NCI-H128 (cell line): Measurements from ENCODE around the gene LRPPRC.

Source experiments
- DNase-seq: peaks from one replicate; lab custom pipeline; 2025; ENCODE audit not compliant: unreplicated experiment; lab: John Stamatoyannopoulos, UW

Gene LRPPRC

DNA sequence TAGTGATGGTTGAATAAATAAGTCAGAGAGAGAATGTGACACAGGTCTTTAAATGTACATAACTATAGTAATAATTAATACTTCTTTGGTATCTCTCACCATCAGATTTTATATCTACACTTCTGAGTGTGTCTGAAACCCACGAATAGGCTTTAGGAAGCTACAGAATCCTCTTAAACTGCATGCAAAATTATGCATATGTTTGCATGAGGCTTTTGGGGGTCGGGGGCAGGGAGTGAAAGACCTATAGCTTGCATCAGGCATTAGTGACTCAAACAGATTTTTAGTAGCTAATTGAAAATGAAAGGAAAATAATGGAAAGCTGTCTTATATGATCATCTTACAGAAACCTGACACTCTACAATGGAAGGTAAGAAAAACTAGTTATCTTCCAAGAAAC, 14.9 kb downstream of the LRPPRC start:
- no peak for DNase-seq

DNA sequence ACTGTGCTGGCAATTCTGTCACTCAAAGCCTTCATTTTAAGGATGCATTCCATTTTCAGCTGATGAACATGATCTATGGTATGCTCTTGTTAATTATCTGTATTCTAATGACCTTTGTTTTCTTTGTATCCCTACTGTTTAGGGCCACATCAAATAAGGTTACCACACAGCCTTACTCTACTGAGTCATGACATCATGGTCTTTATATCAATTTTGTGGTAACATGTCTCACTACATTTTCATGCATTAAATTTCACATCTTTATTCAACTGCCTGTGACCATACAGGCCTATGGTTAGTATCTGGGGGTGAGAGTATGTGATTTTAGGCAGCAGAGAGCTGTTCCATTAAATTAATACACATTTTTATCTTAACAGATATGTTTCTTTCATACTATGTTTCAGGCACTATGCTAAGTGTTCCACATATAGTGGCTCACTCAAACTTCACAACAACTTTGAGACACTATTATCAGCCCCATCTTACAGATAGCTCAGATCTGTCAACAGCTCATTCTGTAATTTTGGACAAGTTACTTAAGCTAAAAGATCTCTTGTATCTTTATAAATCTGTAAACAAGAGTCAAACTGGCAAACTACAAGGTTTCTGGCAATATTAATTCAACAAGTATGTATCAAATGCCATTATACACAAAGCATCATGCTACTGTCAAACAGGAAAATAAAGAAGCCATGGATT, 18.0 kb downstream of the LRPPRC start:
- DNase-seq = no peak

DNA sequence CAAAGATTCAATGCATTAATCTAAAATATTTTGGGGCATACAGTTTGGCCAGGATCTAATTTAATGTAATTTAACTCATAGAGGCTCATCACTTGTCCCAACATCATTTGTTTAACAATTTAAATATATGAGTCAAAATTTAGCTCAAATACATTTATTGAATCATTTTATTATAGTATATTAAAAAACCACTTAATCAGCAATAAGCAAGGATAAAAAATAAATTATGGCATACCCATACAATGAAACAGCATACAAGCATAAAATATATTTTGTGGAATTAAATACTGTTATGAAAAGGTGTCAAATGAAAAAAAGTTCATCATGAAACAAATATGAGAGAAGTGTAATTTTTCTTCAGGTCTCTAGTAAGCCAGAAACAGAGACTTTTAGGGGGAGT, 34.9 kb downstream of the LRPPRC start:
- DNase-seq = no peak

DNA sequence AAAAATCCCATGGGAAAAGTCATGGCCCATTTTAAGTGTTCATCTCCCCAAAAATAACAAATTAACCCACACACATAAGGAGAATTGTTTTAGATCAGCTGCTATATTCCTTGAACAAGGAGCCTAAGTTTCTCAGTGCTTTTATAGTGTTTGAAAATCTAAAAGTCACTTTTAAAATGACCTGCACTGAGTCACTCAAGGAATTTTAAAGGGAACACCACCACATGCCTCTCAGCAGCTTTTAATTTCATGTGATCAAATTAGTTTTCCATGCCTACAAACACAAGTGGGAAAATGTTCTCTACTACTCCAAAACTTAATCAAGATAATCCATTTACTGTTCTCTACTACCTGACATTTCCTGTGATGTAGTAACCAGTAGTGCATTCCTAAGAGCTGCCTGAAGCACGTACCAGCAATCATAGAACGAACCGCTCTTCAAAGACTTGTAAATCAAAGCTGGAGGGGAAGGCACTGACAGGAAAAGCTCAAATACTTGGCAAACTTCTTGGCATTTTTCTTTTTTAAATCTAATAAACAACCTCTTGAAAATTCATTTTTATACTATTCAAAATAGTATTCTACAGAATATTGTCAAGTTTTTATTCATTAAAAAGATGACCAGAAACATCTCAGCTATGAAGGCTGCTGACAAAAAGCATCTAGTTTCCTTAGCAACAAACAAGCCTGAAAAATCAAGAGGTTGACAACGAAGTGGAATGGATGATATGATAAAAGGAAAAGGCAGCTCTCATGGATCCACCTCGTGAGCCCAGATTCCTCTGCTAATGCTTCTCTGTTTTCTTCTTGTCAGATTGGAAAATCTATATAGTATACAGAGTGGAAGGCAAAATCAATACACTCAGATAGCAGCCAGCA, 37.2 kb downstream of the LRPPRC start:
- no peak for DNase-seq

DNA sequence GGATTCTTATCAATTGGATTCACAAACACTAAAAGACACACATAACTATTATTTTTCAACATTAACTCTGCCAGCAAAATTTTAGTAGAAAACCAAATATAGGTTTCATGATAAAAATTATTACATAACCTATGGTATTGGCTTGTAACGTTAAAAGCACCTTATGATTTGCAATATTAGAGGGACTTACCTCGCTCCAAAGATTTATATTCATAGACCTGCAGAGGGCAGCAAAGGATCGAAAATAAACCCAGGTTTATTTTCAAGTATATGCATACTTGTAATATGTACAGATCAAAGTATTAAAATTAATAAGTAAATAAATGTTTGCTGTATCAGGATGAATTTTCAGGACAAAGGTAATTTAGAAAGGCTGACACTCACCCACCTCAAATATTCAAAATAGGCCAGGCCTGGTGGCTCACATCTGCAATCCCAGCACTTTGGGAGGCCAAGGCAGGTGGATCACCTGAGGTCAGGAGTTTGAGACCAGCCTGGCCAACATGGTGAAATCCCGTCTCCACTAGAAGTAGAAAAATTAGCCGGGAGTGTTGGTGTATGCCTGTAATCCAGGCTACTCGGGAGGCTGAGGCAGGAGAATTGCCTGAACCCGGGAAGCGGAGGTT, 45.3 kb downstream of the LRPPRC start:
- DNase-seq = peak; percentile 45

DNA sequence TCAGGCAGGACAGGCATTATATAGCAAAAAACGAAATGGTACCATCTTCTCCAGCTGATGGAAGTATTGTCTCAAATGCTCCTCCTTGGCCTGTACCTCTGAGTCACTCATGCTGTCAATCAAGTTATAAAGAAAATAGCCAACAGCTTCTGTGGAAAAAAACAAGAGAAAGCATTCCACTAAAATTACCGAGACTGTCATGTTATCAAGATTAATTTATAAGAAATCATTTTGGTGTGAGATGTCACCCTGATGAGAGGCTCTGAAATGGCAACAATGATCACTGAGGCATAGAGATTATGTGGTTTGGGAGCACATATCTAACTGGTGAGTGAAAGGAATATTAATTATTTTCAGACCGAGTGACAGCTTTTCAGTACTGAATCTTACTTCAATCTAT, 47.4 kb downstream of the LRPPRC start:
- no peak for DNase-seq

DNA sequence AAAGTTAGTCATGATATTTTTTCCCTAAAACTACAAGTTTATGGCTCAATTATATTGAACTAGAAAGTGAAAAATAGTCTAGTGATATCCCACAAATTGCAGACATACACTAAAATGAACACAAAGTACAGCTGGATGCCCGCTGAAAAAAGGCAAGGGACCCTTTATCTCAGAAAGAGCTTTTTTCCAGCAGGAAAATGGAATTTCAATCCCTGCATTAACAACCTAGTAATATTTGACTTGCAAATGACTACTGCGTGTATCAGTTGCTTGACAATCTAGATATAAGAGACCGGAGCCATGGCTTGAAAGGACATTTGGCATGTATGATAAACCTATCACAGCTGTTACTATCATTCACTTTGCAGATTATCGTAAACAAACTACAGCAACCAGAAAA, 49.1 kb downstream of the LRPPRC start:
- DNase-seq = no peak

DNA sequence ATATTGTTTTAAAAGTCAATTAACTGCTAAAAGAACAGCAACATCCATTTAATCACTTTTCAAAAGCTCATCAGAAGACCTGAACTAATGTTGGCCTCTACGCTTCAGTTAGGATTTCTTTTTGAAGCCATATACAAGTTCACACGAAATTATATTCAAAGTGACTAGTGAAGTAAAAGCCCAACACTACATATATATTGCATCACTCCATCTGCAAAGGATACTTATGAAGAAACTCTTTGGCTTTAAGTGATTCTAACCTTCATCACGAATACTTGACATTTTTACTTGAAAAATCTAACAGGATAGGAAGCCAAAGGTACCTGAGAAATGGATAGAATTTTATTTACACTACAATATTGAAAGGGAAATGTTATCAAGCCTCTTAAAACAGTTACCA, 50.4 kb downstream of the LRPPRC start:
- DNase-seq = no peak

DNA sequence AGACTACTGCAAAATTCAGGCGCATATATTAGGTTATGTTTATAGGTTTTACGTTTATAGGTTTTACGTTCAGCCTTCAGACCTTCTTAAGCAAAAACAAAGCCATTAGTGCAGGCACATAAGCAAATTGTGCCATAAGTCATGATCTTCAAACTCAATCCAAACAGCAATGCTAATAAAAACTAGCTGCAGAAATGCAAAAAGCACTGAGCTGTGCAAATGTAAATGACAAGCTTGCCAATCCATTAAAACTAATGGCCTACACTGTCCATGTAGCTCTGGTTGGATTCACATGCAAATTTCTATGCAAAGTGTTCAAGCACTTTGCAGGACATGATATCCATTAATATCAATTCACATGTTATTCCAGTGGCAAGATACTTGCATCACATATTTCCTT, 50.9 kb downstream of the LRPPRC start:
- DNase-seq = no peak

DNA sequence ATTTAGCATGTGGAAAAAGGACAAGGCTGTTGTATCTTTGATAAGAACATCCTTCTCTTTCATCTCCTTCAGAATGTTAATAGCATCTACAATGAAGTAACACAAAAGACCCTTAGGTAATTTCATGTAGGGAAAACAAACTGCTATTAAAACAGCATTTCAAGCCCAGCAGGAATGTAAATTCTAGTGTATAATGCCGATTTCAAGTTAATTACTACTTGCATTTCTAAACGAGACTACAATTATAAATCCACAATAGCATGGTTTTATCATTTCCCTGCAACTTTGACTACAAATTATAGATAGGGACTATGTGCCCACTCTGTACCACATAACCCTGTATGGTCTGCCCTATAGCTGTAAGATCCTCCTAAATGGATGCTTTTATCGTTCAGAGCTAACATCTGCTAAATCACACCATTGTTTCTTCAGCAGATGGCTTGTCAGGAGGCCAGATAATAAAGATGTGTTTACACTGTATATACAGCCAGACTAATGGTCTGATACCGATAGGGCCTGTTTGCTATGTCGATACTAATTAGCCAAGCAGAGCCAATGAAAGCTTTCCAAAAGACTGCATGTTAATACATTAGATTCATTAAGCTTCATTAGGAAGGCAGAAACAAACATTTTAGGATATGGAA, 51.9 kb downstream of the LRPPRC start:
- DNase-seq = peak; percentile 33

DNA sequence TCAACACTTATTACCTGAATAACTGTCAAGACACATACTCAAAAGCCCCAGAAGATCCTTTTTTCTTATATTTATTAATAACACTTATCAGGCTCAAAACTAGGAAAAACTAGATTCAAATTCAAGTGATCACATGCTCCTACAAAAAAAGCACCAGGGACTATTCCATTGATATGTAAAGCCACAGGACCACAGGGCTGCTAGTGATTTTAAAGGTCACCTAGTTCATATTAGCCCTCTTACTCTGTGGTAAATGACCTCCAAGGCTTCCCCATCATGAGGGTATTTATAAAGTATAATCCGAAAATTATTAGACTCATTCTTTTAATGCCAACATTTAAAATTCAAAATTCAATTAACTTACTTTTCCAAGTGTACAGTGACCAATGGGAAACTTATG, 52.5 kb downstream of the LRPPRC start:
- DNase-seq = no peak

DNA sequence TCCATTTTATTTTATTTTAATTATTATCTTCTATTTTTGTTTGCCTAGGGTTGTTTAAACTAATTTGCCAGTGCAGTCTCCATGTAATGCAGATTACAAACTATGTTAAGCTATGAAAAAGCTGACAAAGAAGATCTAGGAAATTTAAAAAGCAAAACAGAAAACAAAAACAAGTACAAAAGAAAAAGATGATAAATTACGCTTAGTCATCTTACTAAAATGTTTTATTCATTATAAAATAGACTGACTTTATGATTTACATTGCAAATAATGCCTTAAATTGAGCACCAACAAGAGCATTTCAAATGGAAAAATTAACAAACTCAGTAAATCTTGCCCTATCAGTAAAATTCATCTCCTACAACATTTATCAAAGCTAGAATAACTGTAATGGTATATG, 52.9 kb downstream of the LRPPRC start:
- no peak for DNase-seq

DNA sequence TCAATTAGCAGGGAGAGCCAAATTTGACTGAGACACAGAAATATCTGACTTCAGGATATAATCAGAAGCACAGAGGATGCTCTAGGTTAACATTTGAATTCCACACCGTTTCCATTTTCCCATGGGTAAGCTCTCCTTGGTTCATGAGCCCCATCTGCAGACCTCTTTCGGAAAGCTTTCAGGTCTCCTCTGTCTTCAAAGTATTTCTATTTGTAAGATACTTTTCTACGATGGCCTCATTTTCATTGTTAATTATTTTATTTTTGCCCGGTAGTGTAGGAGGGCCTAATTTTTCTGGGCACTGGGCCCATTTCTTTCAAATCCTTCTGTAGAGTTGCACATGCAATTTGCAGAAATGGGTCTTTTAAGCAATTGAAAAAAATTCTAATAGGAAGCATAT, 53.8 kb downstream of the LRPPRC start:
- no peak for DNase-seq

DNA sequence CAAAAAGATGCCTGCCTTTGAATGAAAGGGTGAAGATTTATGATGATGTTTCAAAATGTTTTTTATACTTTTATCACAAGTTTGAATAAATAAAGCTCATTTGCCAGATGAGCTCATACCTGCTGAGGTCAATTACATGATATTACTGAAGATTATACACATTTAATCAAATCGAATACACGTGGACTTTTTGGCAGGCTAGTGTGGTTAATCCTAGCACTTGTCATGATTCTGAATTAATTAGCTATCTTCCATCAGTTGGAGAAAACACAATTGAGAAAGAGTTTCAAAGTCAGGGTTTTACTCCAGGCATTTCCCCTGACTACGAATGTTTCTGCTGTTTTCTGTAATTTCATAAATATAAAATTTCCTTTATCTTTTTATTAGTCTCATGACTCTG, 54.4 kb downstream of the LRPPRC start:
- no peak for DNase-seq

DNA sequence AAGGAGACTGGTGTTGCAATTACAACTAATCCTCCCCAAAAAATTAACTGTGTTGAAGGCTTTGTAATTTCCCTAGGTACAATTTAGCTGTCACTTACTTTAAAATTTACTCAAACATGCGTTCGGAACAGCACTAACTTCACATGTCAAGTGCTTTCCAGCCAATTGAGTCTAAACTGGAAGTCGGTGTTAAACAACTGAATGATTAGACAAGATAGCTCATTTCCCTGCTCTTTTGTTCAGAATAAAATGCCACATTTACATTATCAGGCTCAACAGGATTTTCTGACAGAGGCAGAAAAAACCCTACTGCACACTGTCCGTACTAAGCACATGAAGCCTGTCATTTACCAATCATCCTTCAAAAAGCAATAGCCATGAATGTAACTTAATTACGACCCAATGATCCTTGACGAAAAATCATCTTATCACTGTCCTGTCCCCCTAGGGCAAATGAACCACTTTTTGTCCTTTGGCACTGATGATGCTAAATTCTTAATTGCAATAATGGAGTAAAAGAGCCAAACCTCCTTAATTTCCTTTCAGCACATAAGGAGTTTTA, 56.0 kb downstream of the LRPPRC start:
- no peak for DNase-seq

DNA sequence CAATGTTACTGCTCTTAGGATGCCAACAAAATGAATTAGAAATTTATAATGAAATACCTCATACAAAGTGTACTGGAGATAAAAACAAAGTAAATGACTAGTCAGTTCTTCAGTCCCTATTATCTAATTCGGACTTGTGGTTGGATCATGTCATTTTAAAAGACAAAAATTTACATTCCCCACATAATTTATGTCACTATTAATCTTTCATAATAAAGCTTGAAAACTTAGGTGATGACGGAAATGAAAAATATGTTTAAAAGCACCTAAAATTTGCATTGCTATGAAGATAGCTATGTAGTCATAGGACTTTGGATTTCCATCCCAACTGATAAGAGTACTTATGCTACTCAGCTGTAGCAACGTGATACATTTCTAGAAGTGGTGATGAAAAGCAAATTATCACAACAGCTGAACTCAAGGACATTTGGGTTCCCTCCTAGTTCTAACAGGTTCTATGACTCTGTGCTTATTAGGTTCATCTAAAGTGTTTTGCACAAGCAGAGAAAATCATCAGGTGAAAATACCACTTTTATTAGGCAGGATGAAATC, 58.4 kb downstream of the LRPPRC start:
- DNase-seq = no peak

DNA sequence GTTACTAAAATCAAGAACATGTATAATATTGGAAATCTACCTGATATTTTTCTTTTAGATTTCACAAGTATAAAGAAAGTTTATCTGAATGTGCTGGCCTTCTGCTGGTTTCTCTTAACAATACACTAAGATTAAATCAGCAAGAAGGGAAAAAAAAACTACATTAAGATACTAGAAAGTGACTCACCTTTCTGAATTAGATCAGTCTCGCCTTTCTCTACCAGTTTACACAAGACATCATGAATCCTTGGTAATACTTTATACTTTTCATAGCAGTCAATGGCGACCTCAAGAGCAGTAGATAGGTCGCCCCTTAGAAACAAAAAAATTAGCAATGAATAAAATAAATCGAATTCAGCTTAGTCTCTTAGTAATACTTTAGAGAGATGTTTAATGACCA, 61.2 kb downstream of the LRPPRC start:
- no peak for DNase-seq

DNA sequence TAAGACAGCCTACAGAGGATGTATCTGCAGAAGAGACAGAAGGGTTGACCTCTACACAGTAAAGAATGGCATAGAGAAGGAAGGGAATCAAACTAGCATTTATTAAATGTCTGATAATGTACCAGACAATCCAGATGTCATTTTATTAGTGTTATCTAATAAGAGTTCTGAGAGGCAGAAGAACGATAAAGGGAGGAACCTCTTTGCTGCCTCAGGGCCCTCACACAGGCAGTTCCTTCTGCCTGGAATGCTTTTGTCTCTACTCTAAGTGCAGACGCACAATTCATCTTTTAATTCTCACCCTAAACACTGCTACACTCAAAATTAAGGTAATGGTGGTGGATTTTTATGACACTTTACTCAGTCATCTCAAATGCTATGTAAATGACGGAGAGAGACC, 64.5 kb downstream of the LRPPRC start:
- no peak for DNase-seq

DNA sequence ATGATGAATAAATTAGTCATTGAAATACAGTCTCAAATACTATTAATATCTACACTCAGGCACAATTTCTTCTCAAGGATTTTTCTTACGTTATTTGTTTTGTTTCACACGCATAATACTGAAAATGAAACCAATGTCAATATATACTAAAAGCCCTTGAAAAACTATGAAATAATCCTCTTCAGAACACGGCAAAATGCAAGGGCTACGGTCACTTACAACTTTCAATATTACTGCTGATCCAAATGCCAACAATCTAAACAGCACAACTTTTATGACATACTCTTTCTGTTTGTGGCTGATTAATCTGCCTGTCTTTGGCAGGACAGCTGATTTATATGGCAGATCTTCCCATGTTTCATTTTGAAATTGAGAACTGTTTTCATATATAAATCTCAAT, 68.3 kb downstream of the LRPPRC start:
- no peak for DNase-seq

DNA sequence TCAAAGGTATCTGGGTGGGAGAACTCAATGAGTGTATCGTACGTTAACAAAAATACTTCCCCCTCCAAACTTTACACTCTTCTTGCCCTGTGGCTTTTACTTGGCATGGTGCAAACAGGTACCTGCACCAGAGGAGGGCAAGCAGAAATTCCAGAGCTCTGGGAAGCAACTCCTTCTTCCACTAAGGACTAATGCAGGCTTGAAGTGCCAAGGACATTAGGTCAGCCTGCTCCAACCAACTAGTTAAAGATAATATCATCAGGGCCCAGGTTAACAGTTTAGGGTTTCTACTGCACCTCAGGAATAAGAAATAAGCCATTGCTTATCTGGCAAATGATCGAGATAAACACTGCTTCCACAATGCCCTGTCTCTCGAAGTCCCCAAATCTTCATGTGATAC, 70.4 kb downstream of the LRPPRC start:
- no peak for DNase-seq

DNA sequence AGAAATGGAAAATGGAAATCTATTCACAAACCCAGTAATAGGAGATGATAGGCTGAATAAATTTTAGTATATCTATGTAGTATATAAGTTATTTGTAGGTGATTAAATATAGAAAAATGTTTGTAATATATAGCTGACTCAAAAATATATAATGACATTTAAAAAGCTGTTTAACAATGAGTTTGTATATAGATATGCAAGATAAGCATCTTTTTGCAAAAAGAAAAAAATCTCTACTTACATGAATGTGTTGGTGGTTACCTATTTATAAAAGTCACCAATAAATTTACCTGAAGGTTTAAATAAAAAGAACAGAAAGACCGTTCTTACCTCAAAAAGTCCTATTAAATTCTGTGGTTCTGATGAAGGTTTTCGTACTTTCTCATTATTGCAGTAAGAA, 71.3 kb downstream of the LRPPRC start:
- DNase-seq = no peak
